Bladder microvascular endothelial cell (primary cell): ENCODE data around the gene MB. TPM values are rescaled to one million over a fixed set of nuclear protein-coding genes. Genes with fewer than 3 reads are reported as not detected.

Experiments
- total RNA-seq: library from RNA; depleted of rRNA; stranded (reverse); fragments of >200 nt; gene quantifications from 2 replicates; pipeline ENCODE4 v1.2.3, GENCODE V29; 2014

MB gene
- not detected in 2 replicates for total RNA-seq

GRCh38 chr22:35617137-35617755, at the start of gene MB:
TSS of gene MB (minus strand) at chr22:35617329. CDS start at chr22:35617257, 72 bp downstream.

GRCh38 chr22:35648066-35649025, 31.2 kb upstream of the MB start, which contains the start of gene APOL6:
TSS of gene APOL6 (plus strand) at chr22:35648446. CDS start at chr22:35656426, 7,980 bp downstream.

Other genes with a start within 250 kb of the MB start
- gene HMOX1, start 236.2 kb downstream of the MB start, total RNA-seq = 61.9 and 85.6 TPM in 2 replicates
- 75.6 and 78.4 TPM in 2 replicates for gene MCM5, start 217.2 kb downstream of the MB start, total RNA-seq
- not detected in 2 replicates for gene RASD2, start 76.5 kb downstream of the MB start, total RNA-seq
- gene APOL6, start 31.1 kb upstream of the MB start, total RNA-seq = 6.5 and 11.3 TPM in 2 replicates
- gene APOL5, start 100.5 kb upstream of the MB start, total RNA-seq = not detected in 2 replicates